K562 (cell line): ENCODE results near the gene FIBP. TPM values are rescaled to one million over a fixed set of nuclear protein-coding genes. Genes with fewer than 3 reads are reported as not detected.

Source experiments
- E2F3 ChIP-seq: fragments of 250-450 bp; sonication (Bioruptor Pico); IDR thresholded peaks from 2 replicates; pipeline ENCODE4 v1.4.0; 2020; ENCODE audit warnings: mild to moderate bottlenecking
- EP400 ChIP-seq: fragments of 450-650 bp; IDR thresholded peaks from 2 replicates; pipeline ENCODE4 v1.6.1; 2017; ENCODE audit warnings: antibody characterized with exemption, mild to moderate bottlenecking, moderate library complexity
- HMG20B ChIP-seq: fragments of 250-450 bp; sonication (Bioruptor Pico); IDR thresholded peaks from 2 replicates; pipeline ENCODE4 v1.5.0; 2021; ENCODE audit warnings: mild to moderate bottlenecking
- MAFF ChIP-seq: IDR thresholded peaks from 2 replicates; pipeline ENCODE4 v1.6.1; 2012; ENCODE audit warnings: low read length, improper control_type of control experiment
- MBD2 ChIP-seq: sonication (generic); IDR thresholded peaks from 2 replicates; pipeline ENCODE4 v1.6.1; 2016; ENCODE audit warnings: low read depth, borderline replicate concordance
- MEF2D ChIP-seq: conservative IDR thresholded peaks from 2 replicates; pipeline ENCODE4 v1.6.1; 2016; ENCODE audit warnings: low read depth, missing genetic modification characterization, missing compliant biosample characterization
- MYBL2 ChIP-seq, 2 experiments: fragments of 450-650 bp in 1 of 2; sonication (generic) in 1 of 2; formaldehyde crosslinking in 1 of 2; IDR thresholded peaks; 2 replicates each; pipeline versions ENCODE4 v1.6.1 to v1.8.1; 2017 to 2022; ENCODE audit warnings: borderline replicate concordance in 1 of 2, inconsistent platforms in 1 of 2, low read depth in 1 of 2, mild to moderate bottlenecking in 1 of 2, missing genetic modification reagents in 1 of 2, moderate library complexity in 1 of 2
- NBN ChIP-seq: fragments of 450-650 bp; IDR thresholded peaks from 2 replicates; pipeline ENCODE4 v1.6.1; 2016; ENCODE audit warnings: low read depth, mild to moderate bottlenecking
- NEUROD1 ChIP-seq: fragments of 150-350 bp; IDR thresholded peaks from 2 replicates; pipeline ENCODE4 v1.6.1; 2014; ENCODE audit warnings: borderline replicate concordance, low read length, low read depth; ENCODE audit not compliant: partially characterized antibody
- PKNOX1 ChIP-seq: fragments of 450-650 bp; IDR thresholded peaks from 2 replicates; pipeline ENCODE4 v1.6.1; 2016
- SMARCB1 ChIP-seq: IDR thresholded peaks from 2 replicates; pipeline ENCODE4 v1.6.1; 2011; ENCODE audit warnings: improper control_type of control experiment, low read depth; ENCODE audit not compliant: insufficient read length
- VEZF1 ChIP-seq: fragments of 200-800 bp; sonication (Bioruptor generic); IDR thresholded peaks from 2 replicates; pipeline ENCODE4 v1.6.1; 2017; ENCODE audit warnings: missing genetic modification characterization, missing compliant biosample characterization
- XRCC3 ChIP-seq: fragments of 450-650 bp; IDR thresholded peaks from 2 replicates; pipeline ENCODE4 v1.6.1; 2017; ENCODE audit warnings: mild to moderate bottlenecking, moderate library complexity
- ZBTB26 ChIP-seq: fragments of 450-650 bp; formaldehyde crosslinking; IDR thresholded peaks from 2 replicates; pipeline ENCODE4 v1.4.0; 2022; ENCODE audit warnings: missing genetic modification characterization
- ZBTB33 ChIP-seq: sonication (generic); formaldehyde crosslinking; IDR thresholded peaks from 2 replicates; pipeline ENCODE4 v1.8.1; 2023; ENCODE audit warnings: mild to moderate bottlenecking, missing genetic modification reagents
- ZBTB9 ChIP-seq: fragments of 450-650 bp; formaldehyde crosslinking; IDR thresholded peaks from 2 replicates; pipeline ENCODE4 v1.4.0; 2020; ENCODE audit warnings: mild to moderate bottlenecking, moderate library complexity
- ZFP36 ChIP-seq: fragments of 150-350 bp; IDR thresholded peaks from 2 replicates; pipeline ENCODE4 v1.6.1; 2018; ENCODE audit warnings: low read length, low read depth; ENCODE audit not compliant: partially characterized antibody
- ZNF143 ChIP-seq: sonication (generic); formaldehyde crosslinking; IDR thresholded peaks from 2 replicates; pipeline ENCODE4 v1.9.0; 2022; ENCODE audit warnings: mild to moderate bottlenecking, missing genetic modification reagents
- ZNF76 ChIP-seq: fragments of 250-450 bp; sonication (Bioruptor Pico); IDR thresholded peaks from 2 replicates; pipeline ENCODE4 v1.4.0; 2020; ENCODE audit warnings: mild to moderate bottlenecking, moderate library complexity, borderline replicate concordance
- polyA plus RNA-seq, 8 experiments: library from polyadenylated mRNA; depleted of rRNA in 4 of 8; stranded (reverse) in 5 of 8; unstranded in 3 of 8; fragments of >200 nt; fragmentation: Nextera tagmentation in 2 of 8; fragmentation: Illumina TruSeq in 1 of 8; extraction: Ambion mirVana in 2 of 8; extraction: Trizol in 1 of 8; gene quantifications; 2 replicates each; pipeline versions ENCODE4 v1.2.1 to v1.2.3, GENCODE V29; 2011 to 2014; ENCODE audit warnings: inconsistent platforms in 1 of 8, missing spikeins in 1 of 8
- total RNA-seq, 7 experiments: library from RNA; depleted of rRNA in 6 of 7; stranded (reverse); fragments of >200 nt in 6 of 7; fragmentation: Illumina TruSeq in 2 of 7; extraction: Trizol in 2 of 7; gene quantifications; 2 replicates each; pipeline versions ENCODE4 v1.2.1 to v1.2.3, GENCODE V29; 2011 to 2021; ENCODE audit warnings: low replicate concordance in 1 of 7

The FIBP gene
- total and polyA plus RNA-seq, 9 of the 15 experiments (the other 6 are each of a cell fraction or from before 2014, with no cell fraction given), result 41.2 to 79.2 (median 48.6) TPM

- 0 out of 2 replicates have a peak, but pooled peaks have one; percentile 9 for TF ChIP-seq PKNOX1
- TF ChIP-seq MBD2, result no peak
- no peak for TF ChIP-seq SMARCB1
- peak; percentile 37; the same call in 1 of the 2 replicates for TF ChIP-seq EP400
- peak; percentile 87 for TF ChIP-seq E2F3
- TF ChIP-seq NEUROD1, result peak; percentile 27
- TF ChIP-seq MAFF, result no peak
- no peak for TF ChIP-seq HMG20B (CRISPR knock-in tag)
- no peak for TF ChIP-seq ZBTB26 (CRISPR knock-in tag)
- TF ChIP-seq ZBTB9 (CRISPR knock-in tag), result no peak
- TF ChIP-seq ZNF76, result no peak
- TF ChIP-seq NBN, result no peak
- no peak for TF ChIP-seq MYBL2 (IDR thresholded peaks at IDR 0.05; ENCODE audit: low read depth)
- no peak for TF ChIP-seq MYBL2 (CRISPR knock-in tag; IDR thresholded peaks at IDR 0.05; ENCODE audit: borderline replicate concordance)
- no peak for TF ChIP-seq ZFP36
- no peak for TF ChIP-seq ZNF143
- no peak for TF ChIP-seq ZBTB33 (CRISPR knock-in tag)
- peak; percentile 47; the same call in 1 of the 2 replicates for TF ChIP-seq MEF2D (tag)
- no peak for TF ChIP-seq XRCC3
- peak; percentile 48; the same call in 1 of the 2 replicates for TF ChIP-seq VEZF1 (CRISPR knock-in tag)
Observed at GRCh38 chr11:65911682-65912568, 23.7 kb upstream of the FIBP start (continued).
